ENCODE measurements around the gene GYPC.
"Not testable (repeated sequence)": the region's sequence is repeated elsewhere in the genome, so short reads cannot be mapped to it uniquely, and the experiment has no call there.

Gene GYPC

GRCh38 chr2:126707191-126707590, 51.2 kb downstream of the GYPC start:
- no peak overlapping the region for H3K27ac ChIP-seq
- TF ChIP-seq CTCF (conservative IDR thresholded peaks at IDR 0.05), result no peak

- no peak overlapping the region for H3K27ac ChIP-seq
- TF ChIP-seq CTCF (conservative IDR thresholded peaks at IDR 0.05), result no peak
These were observed 52.0 kb downstream of the GYPC start for GRCh38 chr2:126707941-126708340.

- no peak overlapping the region for H3K27ac ChIP-seq
- no peak for TF ChIP-seq CTCF (conservative IDR thresholded peaks at IDR 0.05)
These were observed 58.4 kb downstream of the GYPC start for GRCh38 chr2:126714191-126714965.

GRCh38 chr2:126715111-126715510, 59.2 kb downstream of the GYPC start:
- no peak overlapping the region for H3K27ac ChIP-seq
- TF ChIP-seq CTCF (conservative IDR thresholded peaks at IDR 0.05), result no peak

- TF ChIP-seq CTCF (conservative IDR thresholded peaks at IDR 0.05), result no peak
- H3K27ac ChIP-seq, result no peak overlapping the region
These were observed 59.8 kb downstream of the GYPC start for GRCh38 chr2:126715576-126716406.

GRCh38 chr2:126717277-126717676, 61.3 kb downstream of the GYPC start:
- H3K27ac ChIP-seq, result not testable (repeated sequence)

- H3K27ac ChIP-seq, result no peak overlapping the region
- TF ChIP-seq CTCF (conservative IDR thresholded peaks at IDR 0.05), result no peak
These were observed 62.0 kb downstream of the GYPC start for GRCh38 chr2:126717928-126718327.

Data from VCaP (cell line).